ENCODE results near the gene HBE1. TPM values are rescaled to one million over a fixed set of nuclear protein-coding genes. Genes with fewer than 3 reads are reported as not detected.

HBE1 gene
- polyA plus RNA-seq, 1 of the 3 experiments (the other 2 are of a cell fraction) = 2.4 TPM

DNA sequence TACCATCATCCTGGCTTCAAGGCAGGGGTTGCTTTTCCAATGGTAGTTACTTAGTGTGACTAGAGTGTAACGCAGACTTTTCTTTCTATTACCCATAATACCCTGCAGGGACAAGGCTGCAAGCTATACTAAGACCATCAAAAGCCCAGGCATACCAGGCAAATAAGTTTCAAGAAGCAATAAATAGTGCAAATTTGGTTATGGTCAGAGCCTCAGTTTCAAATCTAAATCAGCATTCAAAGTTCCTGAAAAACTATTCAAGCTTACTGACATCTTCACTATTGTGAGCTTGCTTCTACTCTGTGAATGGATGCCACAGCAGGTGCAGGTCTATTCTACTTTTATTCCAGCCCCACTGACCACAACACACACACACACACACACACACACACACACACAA, 40.4 kb downstream of the HBE1 start (continued):
- TF ChIP-seq, protein P1, sequence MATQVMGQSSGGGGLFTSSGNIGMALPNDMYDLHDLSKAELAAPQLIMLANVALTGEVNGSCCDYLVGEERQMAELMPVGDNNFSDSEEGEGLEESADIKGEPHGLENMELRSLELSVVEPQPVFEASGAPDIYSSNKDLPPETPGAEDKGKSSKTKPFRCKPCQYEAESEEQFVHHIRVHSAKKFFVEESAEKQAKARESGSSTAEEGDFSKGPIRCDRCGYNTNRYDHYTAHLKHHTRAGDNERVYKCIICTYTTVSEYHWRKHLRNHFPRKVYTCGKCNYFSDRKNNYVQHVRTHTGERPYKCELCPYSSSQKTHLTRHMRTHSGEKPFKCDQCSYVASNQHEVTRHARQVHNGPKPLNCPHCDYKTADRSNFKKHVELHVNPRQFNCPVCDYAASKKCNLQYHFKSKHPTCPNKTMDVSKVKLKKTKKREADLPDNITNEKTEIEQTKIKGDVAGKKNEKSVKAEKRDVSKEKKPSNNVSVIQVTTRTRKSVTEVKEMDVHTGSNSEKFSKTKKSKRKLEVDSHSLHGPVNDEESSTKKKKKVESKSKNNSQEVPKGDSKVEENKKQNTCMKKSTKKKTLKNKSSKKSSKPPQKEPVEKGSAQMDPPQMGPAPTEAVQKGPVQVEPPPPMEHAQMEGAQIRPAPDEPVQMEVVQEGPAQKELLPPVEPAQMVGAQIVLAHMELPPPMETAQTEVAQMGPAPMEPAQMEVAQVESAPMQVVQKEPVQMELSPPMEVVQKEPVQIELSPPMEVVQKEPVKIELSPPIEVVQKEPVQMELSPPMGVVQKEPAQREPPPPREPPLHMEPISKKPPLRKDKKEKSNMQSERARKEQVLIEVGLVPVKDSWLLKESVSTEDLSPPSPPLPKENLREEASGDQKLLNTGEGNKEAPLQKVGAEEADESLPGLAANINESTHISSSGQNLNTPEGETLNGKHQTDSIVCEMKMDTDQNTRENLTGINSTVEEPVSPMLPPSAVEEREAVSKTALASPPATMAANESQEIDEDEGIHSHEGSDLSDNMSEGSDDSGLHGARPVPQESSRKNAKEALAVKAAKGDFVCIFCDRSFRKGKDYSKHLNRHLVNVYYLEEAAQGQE (IDR thresholded peaks at IDR 0.05; ENCODE audit: low read depth, low read length) = no peak
- TF ChIP-seq, protein P2, sequence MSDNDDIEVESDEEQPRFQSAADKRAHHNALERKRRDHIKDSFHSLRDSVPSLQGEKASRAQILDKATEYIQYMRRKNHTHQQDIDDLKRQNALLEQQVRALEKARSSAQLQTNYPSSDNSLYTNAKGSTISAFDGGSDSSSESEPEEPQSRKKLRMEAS (IDR thresholded peaks at IDR 0.05; ENCODE audit: low read depth) = no peak
- TF ChIP-seq SMC3 (IDR thresholded peaks at IDR 0.05; ENCODE audit: low read depth, low read length) = no peak
- no peak for TF ChIP-seq TCF12 (IDR thresholded peaks at IDR 0.05)
- TF ChIP-seq, protein P3, sequence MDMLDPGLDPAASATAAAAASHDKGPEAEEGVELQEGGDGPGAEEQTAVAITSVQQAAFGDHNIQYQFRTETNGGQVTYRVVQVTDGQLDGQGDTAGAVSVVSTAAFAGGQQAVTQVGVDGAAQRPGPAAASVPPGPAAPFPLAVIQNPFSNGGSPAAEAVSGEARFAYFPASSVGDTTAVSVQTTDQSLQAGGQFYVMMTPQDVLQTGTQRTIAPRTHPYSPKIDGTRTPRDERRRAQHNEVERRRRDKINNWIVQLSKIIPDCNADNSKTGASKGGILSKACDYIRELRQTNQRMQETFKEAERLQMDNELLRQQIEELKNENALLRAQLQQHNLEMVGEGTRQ (IDR thresholded peaks at IDR 0.05; ENCODE audit: borderline replicate concordance, low read depth, low read length) = no peak
- no peak for TF ChIP-seq GATA2 (CRISPR knock-in tag; IDR thresholded peaks at IDR 0.05)
- TF ChIP-seq RAD21 (IDR thresholded peaks at IDR 0.05; ENCODE audit: low read length) = no peak
- TF ChIP-seq TEAD4 (IDR thresholded peaks at IDR 0.05; ENCODE audit: borderline replicate concordance, insufficient read depth) = no peak
- TF ChIP-seq, protein P4, sequence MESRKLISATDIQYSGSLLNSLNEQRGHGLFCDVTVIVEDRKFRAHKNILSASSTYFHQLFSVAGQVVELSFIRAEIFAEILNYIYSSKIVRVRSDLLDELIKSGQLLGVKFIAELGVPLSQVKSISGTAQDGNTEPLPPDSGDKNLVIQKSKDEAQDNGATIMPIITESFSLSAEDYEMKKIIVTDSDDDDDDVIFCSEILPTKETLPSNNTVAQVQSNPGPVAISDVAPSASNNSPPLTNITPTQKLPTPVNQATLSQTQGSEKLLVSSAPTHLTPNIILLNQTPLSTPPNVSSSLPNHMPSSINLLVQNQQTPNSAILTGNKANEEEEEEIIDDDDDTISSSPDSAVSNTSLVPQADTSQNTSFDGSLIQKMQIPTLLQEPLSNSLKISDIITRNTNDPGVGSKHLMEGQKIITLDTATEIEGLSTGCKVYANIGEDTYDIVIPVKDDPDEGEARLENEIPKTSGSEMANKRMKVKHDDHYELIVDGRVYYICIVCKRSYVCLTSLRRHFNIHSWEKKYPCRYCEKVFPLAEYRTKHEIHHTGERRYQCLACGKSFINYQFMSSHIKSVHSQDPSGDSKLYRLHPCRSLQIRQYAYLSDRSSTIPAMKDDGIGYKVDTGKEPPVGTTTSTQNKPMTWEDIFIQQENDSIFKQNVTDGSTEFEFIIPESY (IDR thresholded peaks at IDR 0.05; ENCODE audit: borderline replicate concordance, low read depth) = no peak

DNA sequence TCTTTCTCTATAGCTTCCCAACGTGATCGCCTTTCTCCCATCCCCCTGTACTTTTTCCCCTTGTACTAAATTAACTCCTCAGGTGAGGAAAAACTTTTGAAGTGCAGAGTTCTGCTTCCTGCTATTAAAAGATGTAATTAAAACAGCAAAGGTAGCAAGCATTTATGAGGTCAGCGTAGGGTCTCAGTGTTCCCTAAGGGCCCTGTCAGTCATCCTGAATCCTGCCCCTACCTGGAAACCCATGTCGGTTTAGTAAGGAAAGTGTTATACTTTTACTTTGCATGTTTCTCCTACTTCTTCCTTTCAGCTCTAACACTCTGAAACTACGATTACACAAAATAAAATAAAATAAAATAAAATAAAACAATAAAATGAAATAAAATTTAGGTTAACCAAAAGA, 41.6 kb downstream of the HBE1 start:
- no peaks in the 10 kb centered on the region for H3K36me3 ChIP-seq (replicated peaks in 1 of 2; ENCODE audit: control insufficient read depth in 1 of 2, insufficient read depth in 2 of 2, low read length in 1 of 2)
- no peak overlapping the region for H3K27ac ChIP-seq (ENCODE audit: low read depth in 2 of 2, low read length in 1 of 2)
- no peaks in the 10 kb centered on the region for H3K79me2 ChIP-seq (ENCODE audit: insufficient read depth)
- H3K4me1 ChIP-seq (ENCODE audit: control insufficient read depth in 1 of 2, insufficient read depth in 2 of 2, low read depth in 1 of 2, low read length in 1 of 2) = no peaks in the 10 kb centered on the region
- POLR2A ChIA-PET = no interaction called here
- H3K9me2 ChIP-seq = no peaks in the 10 kb centered on the region
- no peaks in the 10 kb centered on the region for H3K27me3 ChIP-seq (ENCODE audit: insufficient read depth)
- 7% methylated on average over 5 of the region's 5 CpGs for WGBS (ENCODE audit: low lambda C conversion rate)
- H3K4me2 ChIP-seq = no peak overlapping the region
- H3F3A ChIP-seq (replicated peaks; ENCODE audit: insufficient read depth) = no peaks in the 10 kb centered on the region
- no peak overlapping the region for H2AFZ ChIP-seq (ENCODE audit: low read depth)
- DNase-seq = no peak
- H3K9me3 ChIP-seq = no peaks in the 10 kb centered on the region
- CTCF ChIA-PET = no interaction called here
- no peak overlapping the region for H3K4me3 ChIP-seq (ENCODE audit: low read depth in 2 of 2, low read length in 1 of 2)
- no peaks in the 10 kb centered on the region for H4K20me1 ChIP-seq (ENCODE audit: insufficient read depth)
- no peak overlapping the region for H3K9ac ChIP-seq
- TF ChIP-seq, protein P5, sequence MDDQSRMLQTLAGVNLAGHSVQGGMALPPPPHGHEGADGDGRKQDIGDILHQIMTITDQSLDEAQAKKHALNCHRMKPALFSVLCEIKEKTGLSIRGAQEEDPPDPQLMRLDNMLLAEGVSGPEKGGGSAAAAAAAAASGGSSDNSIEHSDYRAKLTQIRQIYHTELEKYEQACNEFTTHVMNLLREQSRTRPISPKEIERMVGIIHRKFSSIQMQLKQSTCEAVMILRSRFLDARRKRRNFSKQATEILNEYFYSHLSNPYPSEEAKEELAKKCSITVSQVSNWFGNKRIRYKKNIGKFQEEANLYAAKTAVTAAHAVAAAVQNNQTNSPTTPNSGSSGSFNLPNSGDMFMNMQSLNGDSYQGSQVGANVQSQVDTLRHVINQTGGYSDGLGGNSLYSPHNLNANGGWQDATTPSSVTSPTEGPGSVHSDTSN (IDR thresholded peaks at IDR 0.05) = no peak
- TF ChIP-seq GATA2 (CRISPR knock-in tag; IDR thresholded peaks at IDR 0.05) (no peak), NFIC (IDR thresholded peaks at IDR 0.05; ENCODE audit: borderline replicate concordance) (no peak), POLR2AphosphoS5 (IDR thresholded peaks at IDR 0.05; ENCODE audit: low read depth, low read length) (no peak), EZH2phosphoT487 (IDR thresholded peaks at IDR 0.05; ENCODE audit: borderline replicate concordance, low read depth) (no peak), CHD2 (IDR thresholded peaks at IDR 0.05; ENCODE audit: low read length, partially characterized antibody) (no peak), JUND (IDR thresholded peaks at IDR 0.05) (no peak), RXRA (IDR thresholded peaks at IDR 0.05; ENCODE audit: borderline replicate concordance, low read depth) (no peak), FOXM1 (IDR thresholded peaks at IDR 0.05; ENCODE audit: low read depth) (no peak), RCOR1 (IDR thresholded peaks at IDR 0.05; ENCODE audit: low read length) (no peak)
- TF ChIP-seq, protein P3 (IDR thresholded peaks at IDR 0.05; ENCODE audit: borderline replicate concordance, low read depth, low read length) = no peak
- TF ChIP-seq, protein P4 (IDR thresholded peaks at IDR 0.05; ENCODE audit: borderline replicate concordance, low read depth) = no peak

Data from SK-N-SH (cell line).